ENCODE measurements around the gene FKBP9.
"Not testable (repeated sequence)": the region's sequence is repeated elsewhere in the genome, so short reads cannot be mapped to it uniquely, and the experiment has no call there.

The FKBP9 gene

DNA sequence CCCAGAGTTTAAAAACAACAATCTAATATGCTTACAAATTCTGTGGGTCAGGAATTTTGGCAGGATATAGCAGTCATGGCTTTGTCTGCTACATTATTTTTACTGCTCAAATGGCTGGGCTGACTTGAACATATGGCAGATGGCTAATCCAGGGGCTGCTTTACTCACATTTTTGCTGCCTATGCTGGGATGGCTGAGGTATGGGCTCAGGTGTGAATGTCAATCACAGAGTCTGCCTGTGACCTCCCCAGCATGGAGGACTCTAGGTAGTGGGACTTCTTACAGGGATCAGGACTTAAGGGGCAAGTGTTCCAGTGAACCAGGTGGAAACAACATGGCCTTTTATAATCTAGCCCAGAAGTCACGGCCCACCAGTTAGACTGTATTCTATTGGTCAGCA lies 4.4 kb upstream of the FKBP9 start:
- DNase-seq: no peak

DNA sequence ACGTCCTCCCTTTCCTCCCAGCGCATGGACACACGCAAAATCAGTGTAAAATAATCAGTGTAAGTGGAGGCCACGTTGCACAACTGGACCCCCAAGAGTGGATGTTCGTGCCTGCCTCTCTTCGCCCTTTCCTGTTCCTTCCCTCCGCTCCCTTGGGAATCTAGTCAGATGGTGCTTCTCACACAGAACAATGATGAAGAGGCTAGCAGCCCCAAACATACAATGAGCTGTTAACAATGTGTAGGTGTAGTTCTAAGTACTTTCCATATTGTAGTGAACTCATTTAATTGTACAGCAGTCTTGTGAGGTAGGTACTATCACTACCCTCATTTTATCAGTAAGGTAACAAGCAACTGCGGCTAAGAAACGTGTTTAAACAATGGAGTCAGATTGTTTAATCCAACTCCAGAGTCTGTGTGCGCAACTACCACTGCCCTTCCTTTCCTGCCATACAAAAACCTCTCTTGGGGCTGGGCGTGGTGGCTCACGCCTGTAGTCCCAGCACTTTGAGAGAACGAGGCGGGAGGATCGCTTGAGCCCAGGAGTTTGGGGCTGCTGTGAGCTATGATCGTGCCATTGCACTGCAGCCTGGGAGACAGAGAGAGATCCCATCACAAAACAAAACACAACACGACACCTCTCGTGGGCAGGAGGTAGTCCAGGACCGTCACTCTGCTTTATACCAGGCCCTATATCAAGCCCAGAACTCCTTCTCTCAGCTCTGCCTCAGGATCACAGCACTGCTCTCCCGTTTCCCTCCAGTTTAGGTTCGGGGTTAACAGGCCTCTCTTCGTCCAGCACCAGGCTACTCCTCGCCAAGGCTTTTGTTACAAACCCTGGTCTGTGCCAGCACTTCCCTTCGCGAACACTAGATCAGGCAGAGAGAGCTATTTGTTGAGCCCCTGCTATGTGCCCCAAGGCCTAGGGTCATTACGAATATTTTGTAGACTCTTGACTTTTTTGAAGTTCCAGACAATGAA lies 1.1 kb downstream of the FKBP9 start:
- DNase-seq: peak; percentile 57

DNA sequence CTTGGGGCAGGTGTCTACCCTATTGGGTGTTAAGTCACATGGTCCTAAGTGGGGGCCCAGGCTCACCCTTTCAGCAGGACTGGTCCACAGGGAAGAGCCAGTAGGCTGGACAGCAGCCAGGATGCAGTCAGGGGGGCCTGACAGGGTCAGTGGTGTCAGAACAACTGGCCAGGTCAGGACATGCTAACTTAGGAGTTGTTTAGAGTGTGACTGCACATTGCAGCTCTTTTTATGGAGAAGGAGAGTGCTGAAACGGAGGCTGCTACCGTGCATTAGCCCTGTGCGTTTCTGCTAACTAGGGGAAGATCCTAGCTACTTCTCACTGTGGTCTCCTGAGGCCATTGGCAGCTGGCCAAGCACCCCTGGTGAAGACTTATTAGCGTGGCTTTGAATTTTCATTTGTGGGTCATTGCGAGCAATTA lies 6.7 kb downstream of the FKBP9 start:
- peak; percentile 42 for DNase-seq

DNA sequence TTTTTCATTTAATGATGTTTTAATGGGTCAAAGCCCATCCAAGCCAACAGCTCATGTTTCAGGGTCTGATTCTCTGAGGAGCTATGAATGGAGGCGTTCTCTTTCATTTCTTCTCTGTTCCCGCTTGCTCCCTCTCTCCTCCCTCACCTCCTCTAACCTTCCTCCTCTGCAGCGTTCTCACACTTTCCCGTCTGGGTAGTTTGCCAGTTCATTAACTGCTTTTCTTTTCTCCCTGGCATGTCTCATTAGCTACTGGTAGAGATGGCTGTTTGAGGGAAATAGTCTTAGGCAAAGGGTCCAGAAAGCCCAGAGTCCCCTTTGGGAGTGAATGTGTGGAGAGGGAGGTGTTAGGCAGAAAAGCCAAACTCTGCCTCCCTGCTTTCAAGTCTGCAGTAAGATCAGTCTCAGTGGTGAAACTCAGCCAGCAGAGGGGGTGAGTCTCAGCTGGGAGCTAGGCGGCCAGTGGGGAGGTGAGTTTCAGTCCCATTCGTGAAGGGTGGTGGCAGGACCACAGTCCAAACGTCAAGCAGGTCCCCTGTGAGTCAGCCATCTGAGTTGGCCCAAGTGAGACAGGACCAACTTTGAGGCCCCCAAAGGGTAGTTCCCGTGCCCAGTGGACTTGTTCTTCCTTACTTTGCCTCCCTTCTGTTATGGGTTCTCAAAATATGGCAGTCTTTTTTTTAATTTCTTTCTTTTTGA lies 7.4 kb downstream of the FKBP9 start:
- DNase-seq: peak; percentile 41

DNA sequence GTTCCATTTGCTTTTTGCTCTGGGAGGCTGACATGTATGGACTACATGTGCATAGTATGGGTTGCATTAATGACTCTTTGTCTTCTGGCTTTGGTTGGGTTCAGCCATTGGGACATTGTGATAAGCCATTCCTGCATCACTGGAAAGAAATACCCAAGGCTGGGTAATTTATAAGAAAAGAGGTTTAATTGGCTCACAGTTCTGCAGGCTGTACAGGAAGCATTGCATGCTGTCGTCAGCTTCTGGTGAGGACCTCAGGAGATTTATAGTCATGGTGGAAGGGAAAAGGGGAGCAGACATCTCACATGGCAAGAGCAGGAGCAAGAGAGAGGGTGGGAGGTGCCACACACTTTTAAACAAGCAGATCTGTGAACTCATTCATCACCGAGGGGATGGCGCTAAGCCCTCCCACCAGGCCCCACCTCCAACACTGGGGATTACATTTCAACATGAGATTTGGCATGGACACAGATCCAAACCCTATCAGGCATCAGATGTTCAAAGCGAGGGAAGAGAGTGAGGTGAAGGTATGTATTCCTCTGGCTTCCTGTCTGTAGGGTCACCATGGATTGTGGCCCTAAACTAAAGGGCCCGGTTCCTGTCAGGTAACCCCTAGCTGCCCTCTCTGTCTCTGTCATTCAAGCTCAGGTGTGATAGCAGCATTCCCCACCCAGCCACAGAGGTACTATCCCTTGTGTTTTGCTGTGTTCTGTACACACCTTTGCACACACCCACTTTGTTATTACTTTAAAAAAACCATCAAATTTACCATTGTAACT lies 9.4 kb downstream of the FKBP9 start:
- not testable (repeated sequence) for DNase-seq

DNA sequence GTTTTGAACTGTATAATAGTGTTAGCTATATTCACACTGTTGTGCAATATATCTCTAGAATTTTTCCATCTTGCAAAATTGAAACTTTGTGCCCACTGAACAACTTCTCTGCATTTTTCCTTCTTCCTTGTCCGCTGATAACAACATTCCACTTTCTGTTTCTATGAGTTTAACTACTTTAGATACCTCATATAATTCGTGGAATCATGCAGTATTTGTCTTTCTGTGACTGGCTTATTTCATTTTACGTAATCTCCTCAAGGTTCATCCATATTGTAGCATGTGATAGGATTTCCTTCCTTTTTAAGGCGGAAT lies 10.0 kb downstream of the FKBP9 start:
- not testable (repeated sequence) for DNase-seq

DNA sequence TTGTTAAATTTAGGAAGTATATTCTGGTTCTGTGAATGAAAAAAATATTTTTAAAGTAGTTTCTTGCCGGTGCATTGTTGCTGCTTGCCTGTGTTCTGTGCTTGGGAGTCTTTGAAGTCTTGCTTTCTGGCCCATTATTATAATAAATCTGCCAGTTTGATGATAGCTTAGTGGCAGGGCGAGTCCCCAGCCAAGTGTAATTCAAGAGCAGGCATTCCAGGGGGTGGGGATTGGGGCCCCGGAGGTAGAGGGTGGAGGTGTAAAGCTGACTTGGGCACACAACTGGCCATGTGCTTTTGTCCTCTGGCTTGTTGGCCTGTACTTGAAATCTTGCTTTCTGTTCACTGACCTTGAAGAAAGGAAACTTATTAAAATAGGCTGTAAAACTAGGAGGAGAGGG lies 14.7 kb downstream of the FKBP9 start:
- DNase-seq: not testable (repeated sequence)

DNA sequence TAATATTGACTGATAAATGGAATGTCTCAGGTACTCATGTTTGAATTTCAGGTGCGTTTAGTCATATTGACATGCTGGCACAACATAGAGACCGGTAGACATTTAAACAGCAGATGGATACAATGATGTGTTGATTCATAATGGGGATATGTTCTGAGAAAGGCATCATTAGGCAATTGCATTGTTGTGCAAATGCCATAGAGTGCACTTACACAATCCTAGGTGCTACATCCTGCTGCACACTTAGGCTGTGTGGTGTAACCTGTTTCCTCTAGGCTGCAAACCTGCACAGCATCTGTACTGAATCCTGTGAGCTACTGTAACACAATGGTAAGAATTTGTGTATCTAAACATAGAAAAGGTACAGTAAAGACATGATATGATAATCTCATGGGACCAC lies 19.9 kb downstream of the FKBP9 start:
- not testable (repeated sequence) for DNase-seq

DNA sequence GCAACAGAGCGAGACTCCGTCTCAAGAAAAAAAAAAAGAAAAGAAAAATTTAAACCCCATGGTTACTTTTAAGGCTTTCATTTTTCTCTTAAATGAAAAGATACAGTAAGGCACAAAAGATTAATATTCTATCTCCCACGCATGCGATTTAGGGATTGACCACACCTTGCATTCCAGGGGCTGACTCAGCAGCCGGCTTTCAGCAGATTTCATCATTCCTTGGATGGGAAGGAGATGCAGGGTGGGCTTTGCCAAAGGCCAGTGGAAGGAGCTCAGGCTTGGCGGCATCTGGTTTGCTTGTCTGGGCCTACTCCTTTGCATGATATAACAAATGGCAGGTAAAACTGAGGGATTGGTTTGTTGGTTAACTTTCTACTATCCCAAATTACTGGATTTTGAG lies 22.0 kb downstream of the FKBP9 start:
- DNase-seq: not testable (repeated sequence)

DNA sequence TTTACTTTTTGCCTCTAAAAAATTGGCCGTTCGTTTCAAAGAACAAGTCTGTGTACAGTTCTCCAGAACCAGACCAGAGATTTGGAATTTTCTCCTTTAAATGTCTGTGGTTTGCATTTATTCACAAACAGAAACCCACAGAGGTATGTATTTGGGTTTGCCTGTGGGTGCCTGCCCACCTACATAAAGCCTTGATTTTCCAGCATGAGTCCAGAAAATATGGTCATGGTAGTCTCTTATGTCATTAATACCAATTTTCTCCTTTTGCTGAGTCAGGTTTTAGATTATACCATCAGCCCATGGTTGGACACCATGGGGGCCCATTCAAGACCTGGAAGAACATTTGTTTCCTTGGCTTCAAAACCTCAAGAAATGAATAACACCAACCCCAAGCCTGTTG lies 22.7 kb downstream of the FKBP9 start:
- DNase-seq: not testable (repeated sequence)

DNA sequence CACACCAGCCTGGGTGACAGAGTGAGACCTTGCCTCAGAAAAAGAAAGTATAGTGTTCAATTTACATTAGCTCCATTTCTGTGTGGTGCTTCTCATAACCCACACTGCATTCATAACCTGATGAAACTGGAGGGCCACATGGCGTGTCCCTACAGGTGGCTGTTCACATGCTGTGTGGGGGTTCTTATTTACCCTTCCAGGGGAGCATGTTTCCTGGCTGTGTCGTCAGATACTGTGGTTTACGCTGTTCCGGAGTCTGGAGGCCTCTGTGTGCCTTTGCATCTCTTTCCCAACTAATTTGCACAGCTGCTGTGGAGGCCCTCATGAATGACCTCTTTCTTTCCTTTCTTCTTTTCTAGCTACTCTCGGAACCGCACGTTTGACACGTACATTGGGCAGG lies 30.9 kb downstream of the FKBP9 start:
- not testable (repeated sequence) for DNase-seq

DNA sequence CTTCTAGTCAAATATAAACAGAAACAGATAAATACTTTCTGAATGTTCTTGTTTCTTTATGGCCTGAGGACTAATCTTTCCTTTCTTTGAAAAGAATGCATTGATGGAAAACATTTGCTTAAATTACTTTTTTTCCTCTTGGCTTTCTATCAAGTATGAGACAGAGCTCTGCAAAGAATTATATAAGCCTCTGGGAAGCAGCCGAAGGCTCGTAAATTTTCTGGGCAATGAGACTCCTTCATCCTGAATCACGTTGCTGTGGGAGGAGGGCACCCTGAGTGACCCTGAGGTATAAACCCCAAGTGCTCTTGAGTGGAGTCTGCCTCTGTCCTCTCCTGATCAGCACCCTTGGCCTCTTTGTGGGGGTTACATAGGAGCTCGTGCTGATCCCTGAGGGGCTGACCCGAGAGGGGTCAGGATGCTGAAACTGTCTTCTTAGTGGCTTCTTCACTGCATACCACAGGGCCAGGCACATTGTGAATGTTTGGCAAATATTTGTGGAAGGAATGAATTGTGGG lies 33.9 kb downstream of the FKBP9 start:
- DNase-seq: not testable (repeated sequence)

DNA sequence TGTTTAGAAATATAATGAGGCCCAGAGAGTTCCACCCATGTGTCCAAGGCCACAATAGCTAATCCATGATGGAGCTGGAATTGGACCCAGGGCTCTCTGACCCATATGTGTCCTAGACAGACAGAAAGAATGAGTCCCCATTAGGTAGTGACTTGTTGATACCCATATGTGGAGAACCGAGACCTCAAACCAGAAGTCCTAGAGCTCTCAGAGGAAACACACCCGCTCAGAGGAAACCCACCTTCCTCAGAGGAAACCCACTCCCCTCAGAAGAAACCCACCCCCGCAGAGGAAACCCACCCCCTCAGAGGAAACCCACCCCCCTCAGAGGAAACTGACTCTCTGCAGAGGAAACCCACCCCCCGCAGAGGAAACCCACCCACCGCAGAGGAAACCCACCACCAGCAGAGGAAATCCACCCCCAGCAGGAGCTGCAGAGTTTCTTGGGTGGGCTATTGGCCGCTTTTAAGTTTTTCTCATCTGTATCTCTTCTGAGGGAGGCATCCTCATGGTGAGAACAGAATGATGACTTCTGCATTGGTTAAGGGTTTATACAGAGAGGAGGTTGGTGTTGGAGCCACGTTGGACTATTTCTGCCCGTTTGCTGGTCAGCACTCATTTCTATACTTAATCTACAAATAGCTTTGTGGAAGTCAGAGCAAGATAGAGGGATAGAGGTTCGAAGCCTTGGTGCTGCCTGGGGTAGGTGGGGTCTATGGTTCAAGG lies 34.9 kb downstream of the FKBP9 start:
- not testable (repeated sequence) for DNase-seq

DNA sequence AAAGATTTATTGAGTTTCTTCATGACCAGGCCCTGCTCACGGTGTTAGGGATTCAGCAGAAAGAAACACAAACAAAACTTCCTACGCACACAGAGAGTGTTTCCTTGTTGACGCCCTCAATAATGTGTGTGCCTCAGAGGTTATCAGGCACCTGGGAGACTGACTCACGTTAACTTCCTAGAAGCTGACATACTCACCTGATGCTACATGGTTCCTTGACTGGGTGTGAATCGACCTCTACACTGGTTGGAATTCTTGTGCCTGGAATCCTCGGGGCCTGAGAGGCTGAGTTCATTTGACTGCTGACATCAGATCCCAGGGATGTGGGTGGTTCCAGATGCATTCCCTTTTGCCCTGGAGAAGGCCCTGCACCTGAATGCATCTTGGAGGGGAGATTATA lies 35.5 kb downstream of the FKBP9 start:
- DNase-seq: not testable (repeated sequence)

DNA sequence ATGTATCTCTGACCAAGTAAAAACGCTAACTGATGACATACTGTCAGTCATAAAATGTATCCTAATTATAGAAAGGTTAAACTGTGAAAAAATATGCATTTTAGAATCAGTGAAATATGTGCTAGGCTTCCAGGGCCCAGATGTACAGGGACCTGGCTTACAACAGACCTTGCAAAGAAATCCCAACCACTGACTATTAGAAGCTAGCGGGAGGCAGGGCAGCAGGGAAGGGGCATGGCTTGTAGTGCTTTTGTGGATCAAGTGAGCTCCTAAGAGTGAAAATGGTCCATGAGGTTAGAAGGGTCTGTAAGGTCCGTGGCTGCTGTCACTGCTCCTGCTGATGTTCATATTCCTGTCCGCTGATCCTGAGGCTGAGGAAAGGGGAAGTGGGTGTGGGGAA lies 40.7 kb downstream of the FKBP9 start:
- DNase-seq: peak; percentile 27

DNA sequence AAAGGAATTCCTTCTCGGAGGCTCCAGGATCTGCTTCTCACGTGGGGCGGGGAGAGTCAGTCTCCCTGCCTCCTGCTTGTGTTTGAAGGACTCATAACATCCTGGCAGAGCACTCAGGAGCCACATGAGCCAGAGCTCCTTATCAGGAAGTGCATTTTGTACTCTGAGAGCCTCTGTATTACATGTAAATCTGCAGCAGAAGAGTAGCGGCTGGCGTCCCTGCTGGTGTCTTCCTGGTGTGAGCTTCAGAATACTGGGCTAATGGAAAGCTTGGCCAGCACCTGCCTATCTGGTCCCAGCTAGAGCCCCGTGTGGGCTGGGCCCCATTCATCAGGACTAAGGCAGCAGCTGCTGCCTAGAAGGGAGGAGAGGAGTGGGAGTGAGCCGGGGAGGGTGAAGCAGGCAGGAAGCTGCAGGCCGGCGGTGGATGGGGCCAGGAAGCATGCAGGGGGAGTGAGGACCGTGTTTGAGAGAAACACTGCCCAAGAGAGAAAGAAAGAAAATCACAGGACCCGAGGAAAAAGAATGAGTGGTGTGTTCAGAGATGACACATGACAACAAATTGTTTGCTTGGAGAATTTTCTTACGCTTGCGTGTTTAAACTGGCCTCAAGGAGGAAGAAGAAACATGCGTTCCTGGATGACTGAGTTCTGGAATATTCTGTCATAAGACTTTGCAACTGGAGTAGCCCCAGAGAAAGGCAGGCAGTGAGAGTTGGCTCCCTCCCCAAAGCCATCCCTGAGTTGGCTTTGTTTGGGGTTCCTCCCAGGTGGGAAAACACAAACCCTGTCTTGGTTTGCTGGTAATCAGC lies 41.3 kb downstream of the FKBP9 start:
- peak; percentile 76 for DNase-seq

DNA sequence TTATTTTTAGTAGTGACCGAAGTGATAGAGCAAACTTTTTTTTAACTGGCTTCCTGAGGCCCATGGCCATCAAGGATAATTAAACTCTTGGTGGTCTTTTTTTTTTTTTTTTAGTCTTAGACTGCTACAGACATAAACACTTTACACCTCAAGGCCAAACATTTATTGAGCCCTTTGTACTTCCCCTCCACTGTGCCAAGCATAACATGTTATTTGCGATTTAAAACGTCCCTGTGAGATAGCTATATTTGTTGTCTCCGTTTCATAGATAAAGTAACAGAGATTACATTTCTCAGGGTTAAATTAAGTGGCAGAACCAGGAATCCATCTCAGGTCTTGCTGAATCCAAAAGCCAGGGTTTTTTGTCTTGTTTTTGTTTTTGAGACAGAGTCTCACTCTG lies 42.1 kb downstream of the FKBP9 start:
- not testable (repeated sequence) for DNase-seq

DNA sequence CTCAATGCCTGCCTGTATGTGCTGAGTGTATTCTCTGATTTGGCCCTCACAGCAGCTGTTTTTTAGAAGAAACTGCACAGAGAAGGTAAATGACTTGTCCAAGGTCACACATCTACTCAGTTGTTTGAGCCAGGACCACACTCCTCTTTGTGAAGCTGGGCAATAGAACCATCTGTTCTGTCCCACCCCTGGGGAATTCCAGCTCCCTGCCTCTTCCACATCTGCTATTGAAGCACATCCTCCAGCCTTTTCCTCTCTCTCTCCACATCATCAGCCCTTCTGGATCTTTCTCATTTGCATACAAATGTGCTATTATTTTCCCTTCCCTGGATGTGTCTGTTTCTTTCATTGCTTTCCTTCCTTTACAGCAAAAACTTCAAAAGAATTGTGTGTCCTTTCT lies 45.9 kb downstream of the FKBP9 start:
- not testable (repeated sequence) for DNase-seq

DNA sequence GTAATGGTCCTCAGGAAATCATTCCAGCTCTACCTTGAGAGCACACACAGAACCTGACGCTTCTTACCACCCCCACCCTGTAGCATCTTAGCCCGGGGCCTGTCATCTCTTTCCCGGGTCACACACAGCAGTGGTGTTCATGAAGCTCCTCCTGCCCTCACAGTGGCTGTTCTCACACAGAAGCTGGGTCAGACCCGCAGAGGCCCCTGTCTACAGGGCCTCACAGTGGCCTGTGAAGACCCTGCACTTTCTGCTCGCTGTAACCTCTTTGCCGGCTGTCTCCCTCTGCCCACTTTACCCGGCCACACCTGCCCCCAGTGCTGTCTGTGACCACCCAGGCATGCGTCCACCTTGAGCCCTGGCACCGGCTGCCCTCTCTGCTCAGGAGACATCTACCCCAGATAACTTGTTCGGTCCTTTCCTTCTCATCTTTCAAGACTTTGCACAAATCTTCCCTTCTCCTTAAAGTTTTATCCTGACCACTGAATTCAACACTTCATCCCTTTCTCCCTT lies 46.9 kb downstream of the FKBP9 start:
- DNase-seq: not testable (repeated sequence)

DNA sequence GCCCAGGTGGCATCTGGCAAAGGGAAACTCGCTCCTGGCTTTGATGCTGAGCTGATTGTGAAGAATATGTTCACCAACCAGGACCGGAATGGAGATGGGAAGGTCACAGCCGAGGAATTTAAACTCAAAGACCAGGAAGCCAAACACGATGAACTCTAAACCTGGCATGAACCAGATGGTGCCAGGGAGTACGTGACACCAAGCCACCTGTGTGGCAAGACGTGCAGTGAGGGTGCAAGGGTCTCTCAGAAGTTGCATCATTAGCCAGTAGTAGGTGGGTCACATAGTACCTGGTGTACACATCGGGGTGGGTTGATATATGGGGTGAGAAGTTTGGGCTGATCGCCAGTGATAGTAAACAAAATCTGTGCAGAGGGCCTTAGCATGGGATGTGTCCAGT lies 48.0 kb downstream of the FKBP9 start:
- not testable (repeated sequence) for DNase-seq

DNA sequence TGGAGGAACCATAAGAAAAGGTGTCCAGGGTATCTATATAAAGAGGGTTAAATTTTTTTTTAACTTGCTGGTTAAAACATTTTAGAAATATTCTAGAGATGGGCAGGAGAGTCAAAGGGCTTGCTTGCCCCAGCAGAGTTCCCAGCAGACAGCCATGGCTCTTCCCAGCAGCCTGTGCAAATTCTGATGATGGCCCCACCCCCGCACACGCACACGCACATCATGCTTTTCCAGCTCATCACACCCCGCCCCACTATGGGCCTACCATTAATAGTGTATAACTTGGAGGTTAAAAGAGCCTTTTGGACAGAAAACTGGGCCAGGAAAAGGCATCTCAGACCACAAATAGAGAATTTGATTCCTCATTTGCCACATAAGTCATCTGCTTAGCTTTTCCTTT lies 48.5 kb downstream of the FKBP9 start:
- not testable (repeated sequence) for DNase-seq

All from DMS79 treated with DMSO at 0.1 percent for 48 hours (cell line).